Activated CD4-positive, CD25-positive, alpha-beta regulatory T cell treated with anti-CD3 and anti-CD28 coated beads, Interleukin-2, amount 50 U/mL, for 72 hours (primary cell): Measurements from ENCODE around the gene RIC8A.
A peak's percentile ranks its signal among the peaks of the same experiment; 100 is the strongest.
"Not testable (repeated sequence)": the region's sequence is repeated elsewhere in the genome, so short reads cannot be mapped to it uniquely, and the experiment has no call there.

Source experiments
- DNase-seq: peaks from one replicate; pipeline ENCODE4 v3.0.0; 2021

RIC8A gene

DNA sequence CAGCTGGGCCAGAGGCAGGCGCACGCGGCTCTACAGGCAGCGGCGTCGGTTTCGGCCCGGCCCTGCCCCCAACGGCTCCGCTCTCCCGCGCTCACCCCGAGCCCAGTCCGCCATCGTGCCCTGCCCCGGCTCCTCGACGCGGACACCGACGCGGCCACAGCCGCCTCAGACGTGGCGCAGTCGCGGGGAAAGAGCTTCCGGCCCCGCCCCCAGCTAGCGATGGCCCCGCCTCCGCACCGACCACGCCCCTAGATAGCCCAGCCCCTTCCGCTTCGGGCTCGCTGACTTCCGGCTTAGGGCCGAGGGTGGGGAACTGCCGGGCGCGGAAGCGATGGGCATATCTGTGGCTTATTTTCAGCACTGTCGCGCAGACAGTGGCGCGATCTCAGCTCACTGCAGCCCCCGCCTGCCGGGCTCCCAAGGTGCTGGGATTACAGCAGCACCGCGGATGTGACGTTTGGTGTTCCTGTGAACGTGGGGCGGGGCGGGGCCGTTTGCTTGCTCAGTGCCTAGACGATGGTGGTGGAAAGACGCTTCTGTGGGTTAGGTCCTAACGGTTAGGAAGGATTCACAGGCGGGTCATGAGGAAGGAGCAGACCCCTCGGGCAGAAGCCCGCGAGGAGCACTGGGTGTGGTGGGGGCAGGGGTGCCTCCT is at the start of gene RIC8A, which contains the start of gene BET1L:
RIC8A (plus strand) TSS at position 501 of the 655 bp plus-strand sequence. CDS start 1,147 bp downstream, outside the sequence.
BET1L (minus strand) TSS at position 192 of the 655 bp plus-strand sequence; CDS start at position 114, 78 bp downstream.
- peak; percentile 94 for DNase-seq

- DNase-seq, result not testable (repeated sequence)
These were observed 27.3 kb upstream of the RIC8A start for GRCh38 chr11:180242-180641.

GRCh38 chr11:189200-189783 is 18.2 kb upstream of the RIC8A start:
- DNase-seq, result peak; percentile 30

DNA sequence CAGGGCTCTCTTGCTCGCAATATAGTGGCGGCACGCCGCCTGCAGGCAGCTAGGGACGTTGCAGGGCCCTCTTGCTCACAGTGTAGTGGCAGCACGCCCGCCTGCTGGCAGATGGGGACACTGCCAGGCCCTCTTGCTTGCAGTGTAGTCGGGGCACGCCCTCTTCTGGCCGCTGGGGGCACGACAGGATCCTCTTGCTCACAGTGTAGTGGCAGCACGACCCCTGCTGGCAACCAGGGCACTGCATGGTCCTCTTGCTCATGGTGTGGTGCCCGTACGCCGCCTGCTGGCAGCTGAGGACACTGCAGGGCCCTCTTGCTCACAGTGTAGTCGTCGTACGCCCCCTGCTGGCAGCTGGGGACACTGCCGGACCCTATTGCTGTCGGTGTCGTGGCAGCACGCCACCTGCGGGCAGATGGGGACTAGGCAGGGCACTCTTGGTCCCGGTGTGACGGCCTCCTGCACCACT is 17.6 kb upstream of the RIC8A start:
- peak; percentile 58 for DNase-seq

DNA sequence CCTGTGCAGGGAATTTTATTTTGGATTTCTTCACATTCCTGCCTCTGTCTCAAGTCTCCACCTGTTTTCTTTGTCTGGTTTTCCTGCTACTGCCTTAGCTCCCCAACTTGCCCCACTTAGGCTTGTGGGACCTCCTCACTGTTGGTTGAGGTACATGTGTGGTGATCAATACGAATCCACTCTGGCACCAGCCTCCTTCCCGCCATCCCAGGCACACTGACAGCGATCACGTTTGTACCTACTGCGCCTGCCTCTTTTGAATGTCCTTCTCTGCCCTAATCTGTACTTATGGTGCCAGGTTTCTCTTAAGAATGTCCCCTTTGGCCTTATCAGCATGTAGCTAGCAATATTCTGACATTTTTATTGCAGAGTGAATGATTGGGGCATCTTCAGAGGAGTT is 17.0 kb upstream of the RIC8A start:
- DNase-seq, result not testable (repeated sequence)

DNA sequence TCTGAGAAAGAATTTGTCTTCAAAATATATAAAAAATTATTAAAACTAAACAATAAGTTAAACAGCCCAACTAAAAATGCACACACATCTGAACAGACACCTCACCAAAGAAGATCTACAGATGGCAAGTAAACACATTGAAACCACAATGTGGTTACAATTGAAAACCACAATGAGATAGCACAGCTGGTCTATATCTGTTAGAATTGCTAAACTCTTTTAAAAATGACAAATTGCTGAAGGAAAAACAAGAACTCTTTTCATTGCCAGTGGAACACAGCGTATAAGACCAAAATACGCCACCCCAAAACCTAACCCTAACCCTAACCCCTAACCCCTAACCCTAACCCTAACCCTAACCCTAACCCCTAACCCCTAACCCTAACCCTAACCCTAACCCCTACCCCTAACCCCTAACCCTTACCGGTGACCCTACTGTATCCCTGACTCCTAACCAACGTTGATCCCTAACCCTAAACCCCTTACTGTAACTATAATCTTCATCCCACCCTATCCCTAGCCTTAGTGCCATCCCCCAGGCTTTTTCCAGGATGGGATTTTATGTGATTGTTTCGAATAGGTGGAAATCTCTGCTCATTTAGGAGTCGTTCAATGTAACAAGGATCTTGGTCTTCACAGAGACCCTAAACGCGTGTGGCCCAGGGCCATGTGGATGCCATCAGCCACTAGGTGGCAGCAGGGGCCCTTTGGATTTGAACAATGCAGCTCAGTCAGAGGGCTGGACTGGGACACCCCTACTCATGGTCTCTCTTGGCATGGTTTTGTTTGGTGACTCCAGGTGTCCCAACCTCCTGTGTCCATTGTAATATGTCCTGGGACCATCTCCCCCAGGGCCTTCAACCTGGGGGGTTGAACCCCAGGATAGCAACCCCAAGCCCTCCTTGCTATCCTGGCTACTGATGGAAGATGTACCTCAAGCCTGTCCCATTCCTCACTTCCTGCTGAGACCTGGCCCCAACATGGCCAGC is 15.7 kb upstream of the RIC8A start:
- peak; percentile 40 for DNase-seq

DNA sequence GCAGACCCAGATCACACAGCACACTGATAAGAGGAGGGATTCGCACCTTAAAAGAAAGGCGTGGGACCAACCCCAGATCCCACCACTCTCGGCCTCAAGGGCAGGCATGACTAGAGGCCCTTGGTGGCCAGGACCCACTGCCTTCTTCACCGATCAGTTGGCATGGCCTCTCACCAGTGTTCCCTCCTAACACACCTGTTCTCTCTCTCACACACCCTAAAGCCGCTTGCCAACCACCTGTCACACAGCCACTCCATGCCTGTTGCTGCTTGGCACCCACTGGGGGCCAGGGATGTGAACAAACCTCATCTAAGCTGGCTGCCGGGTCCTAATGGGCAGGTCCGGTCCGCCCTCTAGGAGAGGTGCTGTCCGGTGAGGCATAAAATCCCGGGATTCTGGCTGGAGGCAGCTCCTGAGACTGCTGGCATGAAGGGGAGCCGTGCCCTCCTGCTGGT is 14.8 kb upstream of the RIC8A start, which contains the start of gene SCGB1C1:
SCGB1C1 (plus strand) TSS at position 405 of the 455 bp plus-strand sequence; CDS start at position 427, 22 bp downstream.
- DNase-seq, result not testable (repeated sequence)

- DNase-seq, result not testable (repeated sequence)
These were observed 14.0 kb upstream of the RIC8A start for GRCh38 chr11:193481-193880.

GRCh38 chr11:196786-197731 is 10.4 kb upstream of the RIC8A start:
- no peak for DNase-seq

GRCh38 chr11:197741-198235 is 9.7 kb upstream of the RIC8A start:
- no peak for DNase-seq

- no peak for DNase-seq
These were observed 9.2 kb upstream of the RIC8A start for GRCh38 chr11:198236-198806.

DNA sequence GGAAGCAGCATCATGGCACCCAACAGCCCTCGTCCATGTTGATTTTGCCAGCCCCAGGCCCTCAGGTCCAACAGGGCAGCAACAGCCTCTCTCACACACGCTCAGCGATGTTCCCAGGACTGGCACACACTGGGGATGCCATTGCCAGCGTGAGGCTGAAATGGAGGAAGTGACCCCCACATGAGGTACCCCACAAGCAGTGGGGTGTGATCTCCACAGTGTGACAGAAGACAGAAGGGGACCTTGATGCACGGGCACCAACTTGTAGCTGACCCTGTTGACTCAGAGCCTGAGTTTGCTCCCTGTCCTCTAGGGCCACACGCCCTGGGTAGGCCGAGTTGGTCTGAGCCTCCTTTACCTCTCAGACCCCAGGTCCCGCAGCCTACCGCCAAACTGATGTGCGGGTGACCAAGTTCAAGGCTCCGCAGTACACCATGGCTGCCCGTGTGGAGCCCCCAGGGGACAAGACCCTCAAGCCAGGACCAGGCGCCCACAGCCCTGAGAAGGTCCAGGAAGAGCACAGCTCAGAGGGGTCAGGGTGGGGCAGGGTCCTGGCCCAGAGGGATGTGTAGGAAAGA is 8.4 kb upstream of the RIC8A start:
- peak; percentile 20 for DNase-seq

DNA sequence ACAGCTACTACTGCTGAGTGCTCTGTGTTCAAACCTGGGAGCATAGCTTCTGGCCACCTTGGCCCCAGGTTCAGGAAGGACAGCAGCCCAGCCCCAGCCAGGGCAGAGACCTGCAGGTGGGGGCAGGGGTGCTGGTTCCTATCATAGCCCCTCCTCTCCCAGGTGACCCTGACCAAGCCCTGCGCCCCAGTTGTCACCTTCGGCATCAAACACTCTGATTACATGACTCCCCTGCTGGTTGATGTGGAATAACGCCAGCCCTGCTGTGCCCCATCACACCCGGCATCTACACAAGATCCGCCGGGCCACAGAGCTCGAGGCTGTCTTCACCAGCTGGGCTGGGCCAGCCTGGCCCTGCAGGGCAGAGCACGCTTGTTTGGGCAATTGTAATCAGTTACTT is 7.7 kb upstream of the RIC8A start:
- DNase-seq, result peak; percentile 27

DNA sequence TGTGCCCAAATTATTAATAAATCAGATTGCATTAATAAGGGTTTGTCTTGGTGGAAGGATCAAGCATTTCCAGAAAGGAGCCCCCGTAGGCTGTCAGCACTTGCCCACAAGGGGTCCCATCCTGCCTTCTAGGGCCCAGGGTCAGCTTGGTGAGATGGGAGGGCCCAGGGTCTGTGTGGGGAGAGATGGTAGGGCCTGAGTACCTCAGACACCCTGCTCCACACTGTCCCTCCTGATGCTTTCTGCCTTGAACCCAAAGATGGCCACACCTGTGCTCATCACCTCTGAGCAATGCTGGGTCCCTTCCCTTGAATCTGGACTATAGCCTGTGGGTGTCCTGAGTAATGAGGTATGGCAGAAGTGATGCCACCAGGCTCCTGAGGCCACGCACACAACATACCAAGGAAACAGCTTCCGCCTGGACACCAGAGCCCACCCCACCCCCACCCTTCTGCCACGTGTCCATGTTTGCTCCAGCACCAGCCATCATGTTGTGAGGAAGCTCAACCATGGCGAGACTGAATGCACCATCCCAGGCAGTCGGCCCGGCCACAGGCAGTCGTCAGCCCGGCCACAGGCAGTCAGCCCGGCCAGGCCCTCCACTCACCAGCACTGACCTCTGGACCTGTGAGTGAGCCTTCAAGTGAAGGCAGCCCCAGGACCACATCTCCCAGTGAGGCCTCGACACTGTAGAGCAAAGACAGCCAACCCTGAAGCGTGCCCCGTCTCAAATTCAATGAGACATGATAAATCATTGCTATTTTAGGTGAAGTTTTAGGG is 7.1 kb upstream of the RIC8A start:
- DNase-seq, result peak; percentile 14

- peak; percentile 22 for DNase-seq
These were observed 5.5 kb upstream of the RIC8A start for GRCh38 chr11:201966-202365.

DNA sequence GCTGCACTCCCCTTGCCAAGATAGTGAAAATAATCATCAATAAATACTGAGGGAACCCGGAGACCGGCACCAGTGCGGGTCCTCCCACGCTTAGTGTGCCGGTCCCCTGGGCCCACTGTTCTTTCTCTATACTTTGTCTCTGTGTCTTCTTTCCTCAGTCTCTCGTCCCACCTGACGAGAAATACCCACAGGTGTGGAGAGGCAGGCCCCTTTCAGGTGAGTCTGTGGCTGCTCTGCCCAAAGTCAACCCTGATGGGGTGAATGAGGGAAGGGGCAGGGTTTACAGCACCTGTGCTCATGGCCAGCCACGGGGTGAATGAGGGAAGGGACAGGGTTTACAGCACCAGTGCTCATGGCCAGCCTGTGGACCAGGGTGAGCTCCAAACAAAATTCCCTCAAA is 5.0 kb upstream of the RIC8A start:
- peak; percentile 25 for DNase-seq

DNA sequence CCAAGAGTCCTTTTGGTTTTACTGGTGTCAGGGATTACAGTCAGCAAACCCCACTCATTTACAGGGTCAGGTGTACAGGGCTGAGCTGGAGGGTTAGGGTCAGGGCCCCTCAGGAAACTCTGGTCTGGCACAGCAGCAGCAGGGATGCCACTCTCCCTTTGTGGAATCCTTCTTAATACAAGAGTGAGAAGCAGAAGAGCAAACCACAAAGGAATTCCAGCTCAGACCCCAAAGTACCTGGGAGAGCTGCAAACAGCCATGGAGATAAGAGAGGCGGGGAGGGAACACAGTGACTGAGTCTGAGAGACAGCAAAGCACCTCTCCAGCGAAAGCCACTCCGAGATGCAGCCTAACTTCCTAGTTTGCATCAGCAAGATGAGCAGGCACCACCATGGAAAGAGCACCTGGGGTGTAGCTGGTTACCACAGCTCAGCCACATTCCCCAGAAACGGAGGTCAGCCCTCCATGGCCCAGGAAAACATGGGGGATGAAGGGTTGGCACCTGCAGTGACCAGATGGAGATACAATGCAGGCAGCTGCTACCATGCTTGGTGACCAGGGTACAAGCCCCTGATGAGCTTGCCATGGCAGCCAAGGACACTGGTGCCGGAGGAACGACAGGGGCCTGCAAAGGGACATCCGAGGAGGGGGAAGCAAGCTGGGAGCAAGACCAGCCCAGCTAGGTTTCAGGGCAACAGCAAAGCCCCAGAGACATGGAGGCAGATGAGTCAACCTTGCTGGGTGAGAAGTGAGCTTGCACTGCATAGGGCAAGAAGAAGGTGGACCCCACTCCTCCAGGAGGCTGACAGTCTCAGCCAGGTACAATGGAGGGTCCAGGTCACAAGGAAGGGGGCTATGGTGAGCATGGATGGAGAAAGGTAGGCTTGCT is 4.2 kb upstream of the RIC8A start:
- no peak for DNase-seq

DNA sequence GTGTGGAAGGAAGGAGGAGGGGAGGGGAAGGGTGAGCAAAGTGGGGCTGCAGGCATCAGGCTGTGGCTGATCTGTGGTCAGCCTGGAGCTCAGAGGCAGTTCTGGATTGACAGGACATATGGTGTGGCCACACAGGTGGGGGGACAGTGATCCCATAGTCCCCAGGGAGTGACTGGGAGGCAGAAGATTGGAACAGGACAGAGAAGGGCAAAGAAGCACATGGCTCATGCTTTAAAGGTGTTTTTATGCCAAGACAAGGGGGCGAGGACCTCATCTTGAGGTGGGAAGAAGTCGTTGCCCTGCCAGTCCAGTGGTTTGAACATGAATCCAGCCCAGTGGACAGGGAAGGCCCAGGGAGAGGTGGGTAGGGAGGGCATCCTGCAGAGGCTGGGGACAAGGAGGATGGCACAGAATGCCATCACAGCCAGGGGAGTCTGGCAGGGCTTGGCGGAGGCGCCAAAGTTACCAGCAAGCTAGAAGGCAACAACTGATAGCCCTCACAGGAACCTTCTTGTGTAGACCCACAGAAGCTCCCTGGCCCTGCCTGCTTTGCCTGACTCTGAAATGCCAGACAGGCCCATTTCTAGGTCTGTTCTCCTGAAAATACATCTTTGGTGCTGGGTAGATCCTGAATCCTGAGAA is 3.4 kb upstream of the RIC8A start:
- DNase-seq, result no peak
